ENCODE measurements around the gene DAD1. TPM values are rescaled to one million over a fixed set of nuclear protein-coding genes. Genes with fewer than 3 reads are reported as not detected.
"Not testable (repeated sequence)": the region's sequence is repeated elsewhere in the genome, so short reads cannot be mapped to it uniquely, and the experiment has no call there.

The DAD1 gene
- polyA plus RNA-seq, 1 donor from 2014 or later: 420 TPM

GRCh38 chr14:22567437-22567836 lies 21.6 kb downstream of the DAD1 start:
- peak overlapping the region; percentile 63 to 94 (median 70) for H3K27ac Mint-ChIP-seq

GRCh38 chr14:22566845-22567244 lies 22.2 kb downstream of the DAD1 start:
- Mint-ChIP-seq H3K4me3 (peak overlapping the region in 3 of 4 donors; percentile 35 to 81 (median 58)), H3K9me3 (no peaks in the 10 kb centered on the region), H3K27me3 (no peaks in the 10 kb centered on the region), H3K27ac (peak overlapping the region; percentile 63 to 94 (median 70)), H3K4me1 (peaks cover 53 to 66% (median 60%) of the 10 kb centered on the region in 3 donors), H3K36me3 (no peaks in the 10 kb centered on the region)

More at GRCh38 chr14:22567437-22567836, 21.6 kb downstream of the DAD1 start:
- H3K4me3 Mint-ChIP-seq: peak overlapping the region in 3 of 4 donors; percentile 7 to 58 (median 57)
- no peaks in the 10 kb centered on the region for H3K9me3 Mint-ChIP-seq
- no peaks in the 10 kb centered on the region for H3K36me3 Mint-ChIP-seq
- no peaks in the 10 kb centered on the region for H3K27me3 Mint-ChIP-seq
- peaks cover 49 to 63% (median 58%) of the 10 kb centered on the region in 3 donors for H3K4me1 Mint-ChIP-seq

GRCh38 chr14:22566266-22566665 lies 22.8 kb downstream of the DAD1 start:
- H3K9me3 Mint-ChIP-seq, H3K36me3 Mint-ChIP-seq, H3K27me3 Mint-ChIP-seq: not testable (repeated sequence)
- Mint-ChIP-seq H3K27ac (peak overlapping the region in 2 of 3 donors; percentile 70 to 96), H3K4me1 (peaks cover 58 to 72% (median 66%) of the 10 kb centered on the region in 3 donors), H3K4me3 (peak overlapping the region; percentile 44 to 88 (median 68))

DNA sequence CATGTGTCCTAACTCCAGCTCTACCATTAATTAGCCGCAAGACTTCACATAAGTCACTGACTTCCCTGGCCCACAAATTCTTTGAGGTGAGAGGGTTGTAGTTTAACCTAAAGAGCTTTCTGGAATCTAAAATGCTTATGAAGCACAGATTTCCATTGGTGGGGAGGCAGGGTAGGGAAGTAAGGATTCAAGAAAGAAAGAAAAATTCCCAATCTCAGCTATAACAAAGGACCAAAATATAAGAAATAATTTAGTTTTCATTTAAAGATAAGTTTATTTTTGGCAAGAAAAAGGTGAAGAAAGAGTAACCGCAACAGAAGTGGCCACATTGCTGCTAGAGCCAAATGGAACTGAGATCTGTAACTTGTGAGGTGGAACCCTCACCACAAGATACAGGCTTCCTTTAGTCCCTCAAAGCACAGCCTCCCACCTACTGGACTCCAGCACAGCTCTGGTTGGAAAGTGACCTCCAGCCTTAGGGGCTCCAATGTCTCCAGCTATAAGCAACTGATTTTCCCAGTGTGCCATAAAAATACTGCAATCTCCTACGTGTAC lies 23.6 kb downstream of the DAD1 start:
- peaks cover 61 to 73% (median 64%) of the 10 kb centered on the region in 3 donors for H3K4me1 Mint-ChIP-seq
- H3K27me3 Mint-ChIP-seq: no peaks in the 10 kb centered on the region
- H3K9me3 Mint-ChIP-seq: no peaks in the 10 kb centered on the region
- no peaks in the 10 kb centered on the region for H3K36me3 Mint-ChIP-seq
- H3K4me3 Mint-ChIP-seq: peak overlapping the region; percentile 5 to 88 (median 68)
- peak overlapping the region; percentile 70 to 96 (median 96) for H3K27ac Mint-ChIP-seq

DNA sequence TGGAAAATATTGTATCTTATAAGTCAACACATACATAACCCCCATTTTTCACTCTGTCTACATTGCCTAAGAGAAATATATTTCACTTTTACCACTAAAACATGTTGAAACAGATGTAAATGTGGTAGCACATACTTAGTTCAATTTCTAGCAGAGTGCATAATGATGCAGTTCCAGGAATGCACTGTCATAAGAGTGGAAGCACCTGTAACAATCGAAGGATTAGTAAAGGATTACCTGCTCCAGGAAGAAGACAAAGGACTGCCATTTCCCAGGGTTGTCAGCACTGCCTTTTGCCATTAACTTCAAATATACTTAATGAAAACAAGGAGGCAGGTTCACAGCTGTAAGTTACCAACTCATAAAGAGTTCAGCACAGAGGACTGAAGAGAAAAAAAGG lies 24.6 kb downstream of the DAD1 start:
- Mint-ChIP-seq H3K4me3 (peak overlapping the region; percentile 26 to 88 (median 52)), H3K27ac (peak overlapping the region; percentile 70 to 96 (median 87)), H3K27me3 (no peaks in the 10 kb centered on the region), H3K36me3 (no peaks in the 10 kb centered on the region), H3K9me3 (no peaks in the 10 kb centered on the region), H3K4me1 (peaks cover 59 to 69% (median 59%) of the 10 kb centered on the region in 3 donors)

DNA sequence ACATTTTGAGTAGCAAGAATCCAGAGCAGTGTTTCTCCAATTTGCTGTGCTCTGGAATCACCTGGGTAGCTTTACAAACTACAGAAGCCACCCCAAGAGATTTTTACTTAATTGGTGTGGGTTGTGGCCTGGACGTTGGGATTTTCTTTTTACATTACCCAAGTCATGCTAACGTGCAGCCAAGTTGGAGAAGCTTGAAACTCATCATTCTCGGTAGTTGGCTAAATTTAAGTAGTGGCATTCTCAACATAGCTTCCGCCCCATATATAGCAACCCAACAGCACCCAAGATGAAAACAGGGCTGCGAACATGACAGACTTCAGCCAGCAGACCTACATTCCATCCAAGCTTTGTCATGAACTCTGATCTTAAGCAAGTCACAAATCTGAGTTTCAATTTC lies 25.0 kb downstream of the DAD1 start:
- Mint-ChIP-seq H3K27me3 (no peaks in the 10 kb centered on the region), H3K36me3 (no peaks in the 10 kb centered on the region), H3K9me3 (no peaks in the 10 kb centered on the region), H3K4me3 (peak overlapping the region in 3 of 4 donors; percentile 30 to 88 (median 74)), H3K27ac (peak overlapping the region; percentile 63 to 96 (median 70)), H3K4me1 (peaks cover 55 to 67% (median 58%) of the 10 kb centered on the region in 3 donors)

DNA sequence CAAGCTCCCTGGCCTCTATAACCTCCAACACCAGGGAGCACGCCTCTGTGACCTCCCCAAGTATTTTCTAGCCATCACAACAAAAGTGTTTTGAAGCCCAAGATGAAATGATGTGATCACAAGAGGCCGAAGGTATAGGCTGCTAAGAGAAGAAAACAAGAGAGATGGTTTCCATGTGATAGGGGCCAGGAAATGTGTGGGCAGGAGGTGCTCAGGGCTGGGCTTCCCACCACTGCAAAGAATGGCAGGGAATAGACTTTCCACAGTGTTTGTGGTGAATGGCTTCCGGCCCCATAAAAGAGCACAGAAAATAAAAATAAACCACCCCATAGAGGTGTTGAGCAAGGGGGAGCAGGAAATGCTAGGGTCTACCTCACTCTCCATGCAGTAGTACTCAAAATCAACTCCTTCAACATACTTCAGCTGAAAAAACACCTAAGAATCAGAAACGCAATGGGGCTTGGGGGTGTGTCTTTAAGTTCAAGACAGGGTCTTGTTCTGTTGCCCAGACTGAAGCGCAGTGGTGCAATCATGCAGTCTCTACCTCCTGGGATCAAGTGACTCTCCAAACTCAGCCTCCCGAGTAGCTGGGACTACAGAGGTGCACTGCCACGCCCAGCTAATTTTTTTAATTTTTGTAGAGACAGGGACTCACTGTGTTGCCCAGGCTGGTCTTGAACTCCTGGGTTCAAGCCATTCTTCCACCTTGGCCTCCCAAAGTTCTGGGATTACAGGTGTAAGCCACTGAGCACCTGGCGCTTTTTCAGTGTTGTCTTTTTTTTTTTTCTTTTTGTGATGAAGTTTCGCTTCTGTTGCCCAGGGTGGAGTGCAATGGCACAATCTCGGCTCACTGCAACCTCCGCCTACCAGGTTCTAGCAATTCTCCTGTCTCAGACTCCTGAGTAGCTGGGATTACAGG lies 27.1 kb downstream of the DAD1 start:
- Mint-ChIP-seq H3K4me1 (peaks cover 47 to 62% (median 47%) of the 10 kb centered on the region in 3 donors), H3K27me3 (no peaks in the 10 kb centered on the region), H3K36me3 (no peaks in the 10 kb centered on the region)

DNA sequence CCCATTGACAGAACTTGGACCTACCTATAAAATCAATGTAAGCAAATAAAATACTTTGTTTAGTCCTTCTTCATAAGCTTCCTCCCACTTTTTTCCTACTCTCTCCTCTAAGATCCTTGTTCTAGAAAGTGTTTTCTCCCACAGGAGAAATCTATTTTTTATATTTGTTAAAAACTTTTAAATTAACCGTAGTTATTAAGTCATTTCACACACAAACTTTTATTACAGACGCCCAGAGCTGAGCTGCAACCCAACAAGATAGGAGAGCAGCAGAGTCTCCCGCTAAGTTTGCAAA lies 27.7 kb downstream of the DAD1 start:
- Mint-ChIP-seq H3K4me1 (peaks cover 45 to 60% (median 50%) of the 10 kb centered on the region in 3 donors), H3K4me3 (peak overlapping the region in 3 of 4 donors; percentile 28 to 77 (median 74)), H3K27ac (peak overlapping the region; percentile 80 to 93 (median 91)), H3K36me3 (no peaks in the 10 kb centered on the region), H3K27me3 (no peaks in the 10 kb centered on the region), H3K9me3 (peaks cover 0 to under 1% (median 0%) of the 10 kb centered on the region in 3 donors)

More for the DNA sequence above, 27.1 kb downstream of the DAD1 start:
- H3K27ac Mint-ChIP-seq: peak overlapping the region; percentile 80 to 93 (median 91)
- no peaks in the 10 kb centered on the region for H3K9me3 Mint-ChIP-seq
- H3K4me3 Mint-ChIP-seq: peak overlapping the region; percentile 28 to 77 (median 52)

GRCh38 chr14:22560662-22561365 lies 28.2 kb downstream of the DAD1 start:
- H3K4me1 Mint-ChIP-seq: peaks cover 47 to 60% (median 51%) of the 10 kb centered on the region in 3 donors
- peak overlapping the region; percentile 80 to 93 (median 91) for H3K27ac Mint-ChIP-seq
- no peaks in the 10 kb centered on the region for H3K27me3 Mint-ChIP-seq
- H3K9me3 Mint-ChIP-seq: peaks cover 0 to 1% (median 0%) of the 10 kb centered on the region in 3 donors
- no peaks in the 10 kb centered on the region for H3K36me3 Mint-ChIP-seq
- H3K4me3 Mint-ChIP-seq: peak overlapping the region in 3 of 4 donors; percentile 12 to 74 (median 14)

GRCh38 chr14:22559041-22559440 lies 30.0 kb downstream of the DAD1 start:
- Mint-ChIP-seq H3K27me3 (no peaks in the 10 kb centered on the region), H3K9me3 (peaks cover 0 to 1% (median 0%) of the 10 kb centered on the region in 3 donors), H3K4me3 (peak overlapping the region in 3 of 4 donors; percentile 65 to 87 (median 71)), H3K4me1 (peaks cover 39 to 55% (median 44%) of the 10 kb centered on the region in 3 donors), H3K27ac (peak overlapping the region; percentile 87 to 100 (median 99)), H3K36me3 (no peaks in the 10 kb centered on the region)

- H3K36me3 Mint-ChIP-seq: no peaks in the 10 kb centered on the region
- H3K4me3 Mint-ChIP-seq: peak overlapping the region in 3 of 4 donors; percentile 52 to 87 (median 73)
- no peaks in the 10 kb centered on the region for H3K27me3 Mint-ChIP-seq
- peak overlapping the region; percentile 99 to 100 (median 99) for H3K27ac Mint-ChIP-seq
- peaks cover 39 to 60% (median 44%) of the 10 kb centered on the region in 3 donors for H3K4me1 Mint-ChIP-seq
- H3K9me3 Mint-ChIP-seq: peaks cover 0 to 1% (median 0%) of the 10 kb centered on the region in 3 donors
These were observed 30.7 kb downstream of the DAD1 start for GRCh38 chr14:22558221-22558913.

GRCh38 chr14:22557846-22558220 lies 31.2 kb downstream of the DAD1 start:
- Mint-ChIP-seq H3K4me3 (peak overlapping the region; percentile 82 to 95 (median 89)), H3K36me3 (no peaks in the 10 kb centered on the region), H3K27me3 (no peaks in the 10 kb centered on the region), H3K9me3 (peaks cover 0 to 1% (median 0%) of the 10 kb centered on the region in 3 donors), H3K4me1 (peaks cover 39 to 60% (median 44%) of the 10 kb centered on the region in 3 donors), H3K27ac (peak overlapping the region; percentile 99 to 100 (median 99))

- H3K4me3 Mint-ChIP-seq: peak overlapping the region; percentile 82 to 95 (median 89)
- peak overlapping the region; percentile 99 to 100 (median 99) for H3K27ac Mint-ChIP-seq
- H3K27me3 Mint-ChIP-seq: no peaks in the 10 kb centered on the region
- H3K4me1 Mint-ChIP-seq: peaks cover 41 to 62% (median 43%) of the 10 kb centered on the region in 3 donors
- no peaks in the 10 kb centered on the region for H3K36me3 Mint-ChIP-seq
- H3K9me3 Mint-ChIP-seq: peaks cover 0 to 1% (median 0%) of the 10 kb centered on the region in 3 donors
These were observed 31.9 kb downstream of the DAD1 start for GRCh38 chr14:22556990-22557623.
